Measurements from ENCODE around the gene RWDD3.

DNA sequence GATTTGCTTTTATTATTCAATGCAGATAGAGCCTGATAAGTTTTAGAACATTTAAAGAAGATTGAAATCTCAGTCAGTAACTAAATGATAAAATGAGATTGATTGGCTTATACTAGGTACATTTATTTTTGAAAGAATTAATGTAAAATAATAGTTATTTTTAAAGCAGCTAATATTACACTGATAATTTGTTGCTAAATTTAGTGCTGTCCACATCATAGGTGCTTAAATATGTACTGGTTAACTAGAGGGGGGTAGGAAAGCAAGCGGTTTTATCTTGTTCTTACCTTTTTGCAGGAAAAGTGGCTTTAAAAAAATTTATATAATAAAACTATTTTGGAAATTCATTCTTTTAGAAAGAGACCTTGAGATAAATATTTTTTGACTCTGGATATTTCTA, 40.4 kb upstream of the RWDD3 start:
- TF ChIP-seq, protein P1, sequence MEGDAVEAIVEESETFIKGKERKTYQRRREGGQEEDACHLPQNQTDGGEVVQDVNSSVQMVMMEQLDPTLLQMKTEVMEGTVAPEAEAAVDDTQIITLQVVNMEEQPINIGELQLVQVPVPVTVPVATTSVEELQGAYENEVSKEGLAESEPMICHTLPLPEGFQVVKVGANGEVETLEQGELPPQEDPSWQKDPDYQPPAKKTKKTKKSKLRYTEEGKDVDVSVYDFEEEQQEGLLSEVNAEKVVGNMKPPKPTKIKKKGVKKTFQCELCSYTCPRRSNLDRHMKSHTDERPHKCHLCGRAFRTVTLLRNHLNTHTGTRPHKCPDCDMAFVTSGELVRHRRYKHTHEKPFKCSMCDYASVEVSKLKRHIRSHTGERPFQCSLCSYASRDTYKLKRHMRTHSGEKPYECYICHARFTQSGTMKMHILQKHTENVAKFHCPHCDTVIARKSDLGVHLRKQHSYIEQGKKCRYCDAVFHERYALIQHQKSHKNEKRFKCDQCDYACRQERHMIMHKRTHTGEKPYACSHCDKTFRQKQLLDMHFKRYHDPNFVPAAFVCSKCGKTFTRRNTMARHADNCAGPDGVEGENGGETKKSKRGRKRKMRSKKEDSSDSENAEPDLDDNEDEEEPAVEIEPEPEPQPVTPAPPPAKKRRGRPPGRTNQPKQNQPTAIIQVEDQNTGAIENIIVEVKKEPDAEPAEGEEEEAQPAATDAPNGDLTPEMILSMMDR (IDR thresholded peaks at IDR 0.05; ENCODE audit: low read depth, low read length), result no peak
- no peak for TF ChIP-seq EZH2phosphoT487 (IDR thresholded peaks at IDR 0.05; ENCODE audit: low read depth)

All from OCI-LY3 (cell line).